ENCODE data around the gene MAST3. TPM values are rescaled to one million over a fixed set of nuclear protein-coding genes. Genes with fewer than 3 reads are reported as not detected.

The MAST3 gene
- total RNA-seq, 1 experiment from 2014 or later, result 10.4 TPM

GRCh38 chr19:18120127-18120526 is 22.5 kb downstream of the MAST3 start:
- Histone ChIP-seq H3K4ac (ENCODE audit: low read depth, low read length) (no peak overlapping the region), H3K14ac (ENCODE audit: insufficient read depth, low read length) (no peak overlapping the region), H2BK20ac (ENCODE audit: low read depth, low read length, poor library complexity, severe bottlenecking) (no peak overlapping the region), H2BK12ac (ENCODE audit: insufficient read length, low read depth, low read length) (no peak overlapping the region), H4K91ac (ENCODE audit: insufficient read length, low read depth, low read length) (no peak overlapping the region), H2BK120ac (ENCODE audit: low read depth, low read length, poor library complexity, severe bottlenecking) (no peak overlapping the region), H3K27me3 (ENCODE audit: insufficient read depth, low read length) (no peaks in the 10 kb centered on the region), H2AK5ac (ENCODE audit: insufficient read length, low read length) (no peak overlapping the region), H2BK15ac (ENCODE audit: low read depth, low read length) (no peak overlapping the region), H3K23ac (ENCODE audit: insufficient read length, low read depth, low read length) (no peak overlapping the region), H3K56ac (ENCODE audit: insufficient read length, low read depth, low read length) (no peak overlapping the region), H3K9ac (ENCODE audit: extremely low read depth, insufficient read length, low read length) (no peak overlapping the region), H3T11ph (ENCODE audit: low read length) (no peak overlapping the region), H3K18ac (ENCODE audit: insufficient read length, low read depth, low read length) (no peak overlapping the region), H3K79me2 (ENCODE audit: insufficient read depth, low read length) (no peaks in the 10 kb centered on the region), H4K8ac (replicated peaks; ENCODE audit: insufficient read length, low read depth, low read length) (no peak overlapping the region), H3K23me2 (ENCODE audit: insufficient read length, low read depth, low read length, poor library complexity, severe bottlenecking) (peaks cover 3% of the 10 kb centered on the region), H3K27ac (ENCODE audit: insufficient read length, low read depth, low read length) (no peak overlapping the region), H2BK5ac (ENCODE audit: insufficient read length, low read length) (no peak overlapping the region), H3K4me1 (ENCODE audit: insufficient read depth, low read length) (no peaks in the 10 kb centered on the region; the same call in 1 of the 2 replicates), H4K5ac (ENCODE audit: insufficient read length, low read depth, low read length) (no peak overlapping the region), H2AFZ (ENCODE audit: low read length) (no peak overlapping the region), H3K9me3 (ENCODE audit: control insufficient read depth, low read depth, low read length) (no peaks in the 10 kb centered on the region), H4K20me1 (ENCODE audit: control insufficient read depth, insufficient read depth, insufficient read length) (peaks cover 4% of the 10 kb centered on the region), H3K4me2 (ENCODE audit: insufficient read depth, insufficient read length, low read length) (no peak overlapping the region), H3K79me1 (ENCODE audit: insufficient read depth, low read depth, low read length, poor library complexity, severe bottlenecking) (no peaks in the 10 kb centered on the region)
- peaks cover 24 to 29% of the 10 kb centered on the region in 2 experiments for H3K4me1 Mint-ChIP-seq
- peaks cover 4 to 19% (median 15%) of the 10 kb centered on the region in 3 experiments; a peak in 6 of 7 replicates for H3K36me3 Mint-ChIP-seq (ENCODE audit: insufficient read depth in 1 of 3, low read depth in 3 of 3)
- no CpG with 5 or more reads among the region's 1 CpG for WGBS (ENCODE audit: extremely low coverage, insufficient read length, low lambda C conversion rate)
- peak overlapping the region in 1 of 2 experiments; percentile 25; a peak in 2 of 5 replicates for H3K4me3 Mint-ChIP-seq
- TF ChIP-seq CTCF (conservative IDR thresholded peaks at IDR 0.05), result no peak
- H3K27ac Mint-ChIP-seq, result peak overlapping the region in 2 of 3 experiments; percentile 28 to 53; a peak in 3 of 7 replicates
- DNase-seq, result no peak
- H3K9me3 Mint-ChIP-seq, result no peaks in the 10 kb centered on the region; a peak in 1 of 5 replicates
- H3K27me3 Mint-ChIP-seq (ENCODE audit: low read depth), result peaks cover 4% of the 10 kb centered on the region; the same call in 1 of the 2 replicates

Measured in H9 (cell line).